ENCODE results near the gene FRMD8.

FRMD8 gene

DNA sequence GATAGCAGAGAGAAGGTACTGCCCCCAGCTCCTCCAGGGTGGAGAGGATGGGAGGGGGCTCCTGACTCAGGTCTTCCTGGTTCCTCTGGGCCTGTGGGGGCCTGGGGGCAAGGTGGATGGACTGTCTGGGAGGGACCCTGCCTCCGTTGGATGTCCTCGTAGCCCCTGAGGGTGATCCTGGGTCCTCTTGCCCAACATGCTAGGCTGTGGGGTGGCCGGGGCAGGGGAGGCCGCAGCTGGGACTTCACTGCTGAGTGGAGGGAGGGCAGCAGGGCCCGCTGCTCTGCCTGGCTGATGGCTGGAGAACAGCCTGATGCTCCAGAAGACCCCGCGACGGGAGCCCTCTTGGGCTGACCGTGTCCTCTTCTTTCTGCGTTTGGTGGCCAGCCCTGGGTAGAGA, 13.4 kb downstream of the FRMD8 start:
- no peak overlapping the region for H3K4me3 ChIP-seq (replicated peaks; ENCODE audit: low read depth, low read length)
- TF ChIP-seq, protein P1, sequence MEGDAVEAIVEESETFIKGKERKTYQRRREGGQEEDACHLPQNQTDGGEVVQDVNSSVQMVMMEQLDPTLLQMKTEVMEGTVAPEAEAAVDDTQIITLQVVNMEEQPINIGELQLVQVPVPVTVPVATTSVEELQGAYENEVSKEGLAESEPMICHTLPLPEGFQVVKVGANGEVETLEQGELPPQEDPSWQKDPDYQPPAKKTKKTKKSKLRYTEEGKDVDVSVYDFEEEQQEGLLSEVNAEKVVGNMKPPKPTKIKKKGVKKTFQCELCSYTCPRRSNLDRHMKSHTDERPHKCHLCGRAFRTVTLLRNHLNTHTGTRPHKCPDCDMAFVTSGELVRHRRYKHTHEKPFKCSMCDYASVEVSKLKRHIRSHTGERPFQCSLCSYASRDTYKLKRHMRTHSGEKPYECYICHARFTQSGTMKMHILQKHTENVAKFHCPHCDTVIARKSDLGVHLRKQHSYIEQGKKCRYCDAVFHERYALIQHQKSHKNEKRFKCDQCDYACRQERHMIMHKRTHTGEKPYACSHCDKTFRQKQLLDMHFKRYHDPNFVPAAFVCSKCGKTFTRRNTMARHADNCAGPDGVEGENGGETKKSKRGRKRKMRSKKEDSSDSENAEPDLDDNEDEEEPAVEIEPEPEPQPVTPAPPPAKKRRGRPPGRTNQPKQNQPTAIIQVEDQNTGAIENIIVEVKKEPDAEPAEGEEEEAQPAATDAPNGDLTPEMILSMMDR (IDR thresholded peaks at IDR 0.05; ENCODE audit: low read length, missing control alignments): no peak
- no peak for DNase-seq (ENCODE audit: low read depth)

DNA sequence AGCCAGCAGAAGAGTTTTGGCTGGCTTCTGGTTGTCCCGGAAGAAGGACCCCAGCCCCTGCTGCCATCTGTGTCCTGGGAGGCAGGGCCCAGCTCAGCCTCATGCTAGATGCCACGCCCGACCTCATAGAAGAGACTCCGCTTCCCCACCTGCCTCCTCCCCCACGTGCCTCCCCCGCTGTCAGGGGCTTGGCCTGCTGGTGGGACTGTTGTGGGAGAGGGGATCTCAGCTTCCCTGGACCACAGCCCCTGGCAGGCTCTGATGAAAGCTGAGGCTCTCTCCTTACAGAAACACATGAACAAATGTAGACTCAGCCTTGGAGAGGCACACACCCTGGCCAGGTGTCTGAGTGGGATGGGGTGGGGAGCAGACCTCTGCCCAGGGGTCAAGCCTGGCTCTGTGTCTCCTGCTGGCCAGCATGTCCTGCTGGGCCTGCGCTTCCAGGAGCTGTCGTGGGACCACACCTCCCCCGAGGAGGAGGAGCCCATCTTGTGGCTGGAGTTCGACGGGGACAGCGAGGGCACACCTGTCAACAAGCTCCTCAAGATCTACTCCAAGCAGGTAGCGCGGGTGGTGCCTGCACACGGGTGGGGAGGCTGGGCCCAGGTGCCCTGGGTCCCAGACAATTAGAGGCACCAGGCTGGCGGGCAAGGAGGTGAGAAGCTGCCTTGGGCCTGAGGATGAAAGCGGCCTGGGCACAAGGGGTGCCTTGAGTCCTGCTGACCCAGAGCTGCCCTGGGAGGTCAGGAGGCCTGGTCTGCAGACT, 14.1 kb downstream of the FRMD8 start:
- no peak overlapping the region for H3K4me3 ChIP-seq (replicated peaks; ENCODE audit: low read depth, low read length)
- TF ChIP-seq, protein P1 (IDR thresholded peaks at IDR 0.05; ENCODE audit: low read length, missing control alignments): no peak
- DNase-seq (ENCODE audit: low read depth): no peak

DNA sequence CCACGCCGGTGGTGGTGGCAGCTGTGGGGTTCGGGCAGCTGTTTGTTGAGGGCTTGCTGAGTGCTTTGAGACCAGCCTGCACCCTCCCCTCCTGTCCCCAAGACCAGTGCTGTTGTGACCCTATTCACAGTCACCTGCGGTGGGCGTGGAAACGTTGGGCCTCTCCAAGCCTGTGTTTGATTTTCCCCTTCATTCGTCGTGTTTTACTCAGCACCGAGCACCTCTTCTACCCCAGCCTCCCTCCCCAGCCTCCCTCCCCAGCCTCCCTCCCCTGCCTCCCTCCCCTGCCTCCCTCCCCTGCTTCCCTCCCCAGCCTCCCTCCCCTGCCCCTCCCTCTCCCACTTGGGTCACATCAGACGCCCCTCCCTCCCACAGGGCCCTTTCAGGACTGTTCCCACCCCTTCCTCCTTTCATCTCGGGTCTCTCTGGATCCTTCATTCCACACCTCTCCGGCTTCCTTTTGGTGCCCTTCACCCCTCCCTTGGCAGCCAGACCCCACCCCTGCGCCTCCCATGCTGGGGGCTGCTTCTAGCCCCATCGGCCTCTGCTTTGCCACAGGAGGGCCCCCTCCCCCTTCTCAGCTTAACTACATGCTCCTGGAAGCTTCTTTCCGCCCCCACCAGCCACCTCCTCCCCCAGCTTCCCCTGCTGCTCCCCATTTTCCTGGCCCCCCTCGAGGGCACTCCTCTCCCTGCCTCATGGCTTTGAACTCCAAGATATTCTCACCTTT, 14.8 kb downstream of the FRMD8 start:
- DNase-seq (ENCODE audit: low read depth): no peak
- TF ChIP-seq, protein P1 (IDR thresholded peaks at IDR 0.05; ENCODE audit: low read length, missing control alignments): no peak
- no peak overlapping the region for H3K4me3 ChIP-seq (replicated peaks; ENCODE audit: low read depth, low read length)

DNA sequence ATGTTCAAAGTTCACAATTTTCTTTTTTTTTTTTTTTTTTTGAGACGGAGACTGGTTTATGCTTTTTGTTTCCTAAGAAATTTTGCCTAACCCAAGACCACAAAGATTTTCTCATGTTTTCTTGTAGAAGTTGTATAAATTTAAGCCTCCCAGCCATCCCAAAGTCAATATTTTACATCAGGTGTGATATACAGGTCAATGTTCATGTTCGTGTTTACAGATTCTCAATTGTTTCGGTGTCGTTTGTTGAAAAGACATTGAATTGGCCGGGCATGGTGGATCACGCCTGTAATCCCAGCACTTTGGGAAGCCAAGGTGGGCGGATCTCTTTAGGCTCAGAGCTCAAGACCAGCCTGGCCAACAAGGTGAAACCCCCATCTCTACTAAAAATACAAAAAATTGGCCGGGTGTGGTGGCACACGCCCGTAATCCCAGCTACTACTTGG, 15.4 kb downstream of the FRMD8 start:
- DNase-seq (ENCODE audit: low read depth): no peak
- H3K4me3 ChIP-seq (replicated peaks; ENCODE audit: low read depth, low read length): no peak overlapping the region
- TF ChIP-seq, protein P1 (IDR thresholded peaks at IDR 0.05; ENCODE audit: low read length, missing control alignments): no peak

DNA sequence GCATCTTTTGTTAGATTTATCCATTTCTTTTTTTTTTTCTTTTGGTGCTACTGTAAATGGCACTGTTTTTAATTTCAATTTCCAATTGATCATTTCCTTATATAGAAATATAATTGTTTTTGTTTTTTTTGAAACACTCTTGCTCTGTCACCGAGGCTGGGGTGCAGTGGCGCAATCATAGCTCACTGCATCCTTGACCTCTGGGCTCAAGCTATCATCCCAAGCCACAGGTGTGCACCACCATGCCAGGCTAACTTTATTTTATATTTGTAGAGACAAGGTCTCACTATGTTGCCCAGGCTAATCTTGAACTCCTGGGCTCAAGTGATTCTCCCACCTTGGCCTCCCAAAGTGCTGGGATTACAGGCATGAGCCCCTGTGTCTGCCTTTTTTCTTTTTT, 16.4 kb downstream of the FRMD8 start:
- TF ChIP-seq, protein P1 (IDR thresholded peaks at IDR 0.05; ENCODE audit: low read length, missing control alignments): no peak
- no peak overlapping the region for H3K4me3 ChIP-seq (replicated peaks; ENCODE audit: low read depth, low read length)
- no peak for DNase-seq (ENCODE audit: low read depth)

DNA sequence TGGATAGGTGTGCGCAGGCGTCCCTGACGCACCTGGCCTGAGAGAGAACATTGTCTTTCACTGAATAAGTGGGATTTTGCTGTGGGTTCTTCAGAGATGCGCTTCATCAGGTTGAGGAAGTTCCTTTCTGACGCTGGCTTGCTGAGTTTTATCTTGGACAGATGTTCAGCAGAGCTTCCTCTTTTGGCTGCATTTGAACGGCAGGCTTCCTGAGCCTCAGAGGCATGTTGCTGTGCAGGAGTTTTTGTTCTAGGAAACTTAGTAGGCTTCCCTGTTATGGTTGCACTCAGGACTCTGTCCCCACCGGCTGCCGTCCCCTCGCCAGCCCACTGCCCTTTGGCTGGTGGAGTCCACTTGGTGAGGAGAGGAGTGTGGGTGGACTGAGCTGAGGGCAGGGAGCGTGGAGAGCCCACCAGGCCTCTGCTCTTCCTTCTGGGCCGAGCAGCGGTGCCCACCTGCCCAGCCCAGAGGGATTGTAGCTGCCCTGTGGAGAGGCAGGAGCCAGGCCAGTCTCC, 17.2 kb downstream of the FRMD8 start:
- DNase-seq (ENCODE audit: low read depth): no peak
- TF ChIP-seq, protein P1 (IDR thresholded peaks at IDR 0.05; ENCODE audit: low read length, missing control alignments): no peak
- no peak overlapping the region for H3K4me3 ChIP-seq (replicated peaks; ENCODE audit: low read depth, low read length)

Measured in fibroblast of pulmonary artery (primary cell).